Keratinocyte (primary cell): Measurements from ENCODE around the gene SPTBN1. TPM values are rescaled to one million over a fixed set of nuclear protein-coding genes. Genes with fewer than 3 reads are reported as not detected.

Experiments used
- DNase-seq: peaks from one replicate; pipeline ENCODE4 v3.0.0-alpha.2; 2011; ENCODE audit warnings: low read depth, missing footprints, low spot score
- FAIRE-seq: peaks from 2 replicates; lab custom pipeline; 2011; peaks lifted over from hg19 to GRCh38; lab: Jason Lieb, UNC
- H2AFZ ChIP-seq: 2 replicates; pipeline ENCODE4 v1.6.0; 2012; ENCODE audit warnings: low read length, control low read depth, inconsistent platforms; ENCODE audit not compliant: control insufficient read depth
- H3K27ac ChIP-seq: 2 replicates; pipeline ENCODE4 v1.5.1; 2011; ENCODE audit warnings: low read length; ENCODE audit not compliant: control insufficient read depth, insufficient read depth
- H3K27me3 ChIP-seq: 3 replicates; pipeline ENCODE4 v1.6.0; 2011; ENCODE audit warnings: low read length; ENCODE audit not compliant: control insufficient read depth, insufficient read depth; ENCODE audit errors: extremely low read depth
- H3K36me3 ChIP-seq, 2 experiments: 2 replicates in 1 of 2; 3 replicates in 1 of 2; pipeline ENCODE4 v1.5.1; 2011; ENCODE audit warnings: low read length in 2 of 2, mild to moderate bottlenecking in 1 of 2; ENCODE audit not compliant: control insufficient read depth in 2 of 2, insufficient read depth in 2 of 2; ENCODE audit errors: extremely low read depth in 1 of 2
- H3K4me1 ChIP-seq: 3 replicates; pipeline ENCODE4 v1.5.1; 2011; ENCODE audit warnings: low read length; ENCODE audit not compliant: control insufficient read depth, insufficient read depth; ENCODE audit errors: extremely low read depth
- H3K4me2 ChIP-seq: 3 replicates; pipeline ENCODE4 v1.6.0; 2011; ENCODE audit warnings: low read depth, low read length; ENCODE audit not compliant: control insufficient read depth, insufficient read depth; ENCODE audit errors: extremely low read depth
- H3K4me3 ChIP-seq, 3 experiments: fragments of 200-600 bp in 1 of 3; sonication (generic) in 1 of 3; 2 replicates in 2 of 3; 3 replicates in 1 of 3; pipeline ENCODE4 v1.5.1; 2011 to 2016; ENCODE audit warnings: low read length in 3 of 3, mild to moderate bottlenecking in 3 of 3, control low read depth in 2 of 3, inconsistent platforms in 1 of 3, low read depth in 1 of 3, mixed read lengths in 1 of 3, mixed run types in 1 of 3, moderate library complexity in 1 of 3; ENCODE audit not compliant: control insufficient read depth in 2 of 3, insufficient read depth in 2 of 3; ENCODE audit errors: extremely low read depth in 1 of 3
- H3K79me2 ChIP-seq: 2 replicates; pipeline ENCODE4 v1.6.0; 2012; ENCODE audit warnings: low read length; ENCODE audit not compliant: control insufficient read depth, insufficient read depth
- H3K9ac ChIP-seq: 3 replicates; pipeline ENCODE4 v1.6.0; 2011; ENCODE audit warnings: low read length; ENCODE audit not compliant: control insufficient read depth, insufficient read depth; ENCODE audit errors: extremely low read depth
- H3K9me1 ChIP-seq: 3 replicates; pipeline ENCODE4 v1.6.0; 2011; ENCODE audit warnings: low read length; ENCODE audit not compliant: control insufficient read depth, insufficient read depth; ENCODE audit errors: extremely low read depth
- H3K9me3 ChIP-seq: 2 replicates; pipeline ENCODE4 v1.5.1; 2012; ENCODE audit warnings: low read depth, low read length; ENCODE audit not compliant: control insufficient read depth
- H4K20me1 ChIP-seq: 3 replicates; pipeline ENCODE4 v1.6.0; 2011; ENCODE audit warnings: low read length; ENCODE audit not compliant: control insufficient read depth, insufficient read depth; ENCODE audit errors: extremely low read depth
- EZH2 ChIP-seq: IDR thresholded peaks from one replicate; pipeline ENCODE4 v1.6.1; 2012; ENCODE audit warnings: inconsistent platforms, mild to moderate bottlenecking, low read length, moderate library complexity
- dilution Hi-C: fragments of 300-500 bp; cut with MboI; formaldehyde crosslinking; loops from one replicate; pipeline ENCODE4 v1.7.0; 2020; ENCODE audit warnings: low sequenced_read_pairs; ENCODE audit not compliant: extremely low pct_ligation_motif_present
- polyA plus RNA-seq, 5 experiments: library from polyadenylated mRNA; depleted of rRNA in 3 of 5; stranded (reverse) in 3 of 5; stranded (forward) in 1 of 5; unstranded in 1 of 5; fragments of >200 nt; gene quantifications; 1 replicate in 1 of 5; 2 replicates in 3 of 5; 3 replicates in 1 of 5; pipeline versions ENCODE4 v1.2.1 to v1.2.3, GENCODE V29; 2011 to 2012; ENCODE audit warnings: missing spikeins in 2 of 5, low read depth in 1 of 5, low replicate concordance in 1 of 5
- TF ChIP-seq, protein P1 (sequence below), 3 experiments: IDR thresholded peaks in 1 of 3; conservative IDR thresholded peaks in 1 of 3; optimal IDR thresholded peaks in 1 of 3; 2 replicates in 2 of 3; 3 replicates in 1 of 3; pipeline versions ENCODE3 to v1.5.1; 2011; ENCODE audit warnings: low read length in 3 of 3, mild to moderate bottlenecking in 3 of 3, moderate library complexity in 2 of 3, control low read depth in 1 of 3, inconsistent platforms in 1 of 3; ENCODE audit not compliant: insufficient read depth in 2 of 3; ENCODE audit errors: extremely low read depth in 1 of 3

SPTBN1 gene
- polyA plus RNA-seq, 1 donor (not counting 4 experiments of a cell fraction or from before 2014, with no cell fraction given), result 40.0 TPM

DNA sequence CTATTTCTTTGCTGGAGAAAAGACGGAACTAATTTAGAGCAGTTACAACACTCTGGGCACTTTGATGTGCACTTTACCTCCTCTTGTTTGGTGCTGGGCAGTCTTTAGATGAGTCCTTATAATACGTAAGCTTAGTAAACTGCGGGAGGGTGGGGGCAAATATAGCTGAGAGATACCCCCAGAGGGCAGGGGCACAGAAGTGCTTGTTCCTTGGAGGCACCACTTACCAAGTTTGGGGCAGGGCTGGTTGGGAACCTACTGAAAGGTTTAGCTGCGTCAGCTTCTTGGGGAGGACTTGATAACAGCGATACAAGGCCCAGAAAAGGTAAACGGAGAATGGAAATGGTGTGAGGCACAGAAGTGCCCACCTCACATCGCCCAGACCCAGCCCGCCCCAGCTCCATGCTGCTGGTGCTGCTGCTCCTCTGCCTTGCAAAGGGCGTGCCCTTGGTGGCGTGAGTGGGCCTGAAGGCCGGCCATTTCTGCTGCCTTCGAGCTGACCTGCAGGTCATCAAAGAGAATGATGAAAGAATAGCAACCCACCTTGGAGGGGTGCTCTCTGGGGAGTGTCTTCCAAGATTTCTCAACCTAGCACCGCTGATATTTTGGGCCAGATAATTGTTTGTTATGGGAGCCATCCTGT is 139.2 kb downstream of the SPTBN1 start:
- H3K4me1 ChIP-seq, result peaks cover 26% of the 10 kb centered on the region
- H3K4me2 ChIP-seq, result no peak overlapping the region
- no peak overlapping the region for H3K4me3 ChIP-seq
- H3K9ac ChIP-seq, result no peak overlapping the region
- FAIRE-seq (no peak), DNase-seq (no peak)
- H3K9me1 ChIP-seq, result no peaks in the 10 kb centered on the region
- no peak overlapping the region for H3K27ac ChIP-seq
- dilution Hi-C loops, result no loop called here
- TF ChIP-seq, protein P1, sequence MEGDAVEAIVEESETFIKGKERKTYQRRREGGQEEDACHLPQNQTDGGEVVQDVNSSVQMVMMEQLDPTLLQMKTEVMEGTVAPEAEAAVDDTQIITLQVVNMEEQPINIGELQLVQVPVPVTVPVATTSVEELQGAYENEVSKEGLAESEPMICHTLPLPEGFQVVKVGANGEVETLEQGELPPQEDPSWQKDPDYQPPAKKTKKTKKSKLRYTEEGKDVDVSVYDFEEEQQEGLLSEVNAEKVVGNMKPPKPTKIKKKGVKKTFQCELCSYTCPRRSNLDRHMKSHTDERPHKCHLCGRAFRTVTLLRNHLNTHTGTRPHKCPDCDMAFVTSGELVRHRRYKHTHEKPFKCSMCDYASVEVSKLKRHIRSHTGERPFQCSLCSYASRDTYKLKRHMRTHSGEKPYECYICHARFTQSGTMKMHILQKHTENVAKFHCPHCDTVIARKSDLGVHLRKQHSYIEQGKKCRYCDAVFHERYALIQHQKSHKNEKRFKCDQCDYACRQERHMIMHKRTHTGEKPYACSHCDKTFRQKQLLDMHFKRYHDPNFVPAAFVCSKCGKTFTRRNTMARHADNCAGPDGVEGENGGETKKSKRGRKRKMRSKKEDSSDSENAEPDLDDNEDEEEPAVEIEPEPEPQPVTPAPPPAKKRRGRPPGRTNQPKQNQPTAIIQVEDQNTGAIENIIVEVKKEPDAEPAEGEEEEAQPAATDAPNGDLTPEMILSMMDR (optimal IDR thresholded peaks at IDR 0.05 in 1 of 3, IDR thresholded peaks at IDR 0.05 in 1 of 3, conservative IDR thresholded peaks at IDR 0.05 in 1 of 3; ENCODE audit: extremely low read depth in 1 of 3, insufficient read depth in 2 of 3, low read length in 3 of 3), result no peak
- no peak for TF ChIP-seq EZH2
- no peak overlapping the region for H2AFZ ChIP-seq
- no peaks in the 10 kb centered on the region for H4K20me1 ChIP-seq
- peaks cover 70% of the 10 kb centered on the region for H3K79me2 ChIP-seq
- H3K9me3 ChIP-seq, result no peaks in the 10 kb centered on the region
- no peaks in the 10 kb centered on the region for H3K27me3 ChIP-seq
- H3K36me3 ChIP-seq, result peaks cover 4 to 7% of the 10 kb centered on the region in 2 experiments

DNA sequence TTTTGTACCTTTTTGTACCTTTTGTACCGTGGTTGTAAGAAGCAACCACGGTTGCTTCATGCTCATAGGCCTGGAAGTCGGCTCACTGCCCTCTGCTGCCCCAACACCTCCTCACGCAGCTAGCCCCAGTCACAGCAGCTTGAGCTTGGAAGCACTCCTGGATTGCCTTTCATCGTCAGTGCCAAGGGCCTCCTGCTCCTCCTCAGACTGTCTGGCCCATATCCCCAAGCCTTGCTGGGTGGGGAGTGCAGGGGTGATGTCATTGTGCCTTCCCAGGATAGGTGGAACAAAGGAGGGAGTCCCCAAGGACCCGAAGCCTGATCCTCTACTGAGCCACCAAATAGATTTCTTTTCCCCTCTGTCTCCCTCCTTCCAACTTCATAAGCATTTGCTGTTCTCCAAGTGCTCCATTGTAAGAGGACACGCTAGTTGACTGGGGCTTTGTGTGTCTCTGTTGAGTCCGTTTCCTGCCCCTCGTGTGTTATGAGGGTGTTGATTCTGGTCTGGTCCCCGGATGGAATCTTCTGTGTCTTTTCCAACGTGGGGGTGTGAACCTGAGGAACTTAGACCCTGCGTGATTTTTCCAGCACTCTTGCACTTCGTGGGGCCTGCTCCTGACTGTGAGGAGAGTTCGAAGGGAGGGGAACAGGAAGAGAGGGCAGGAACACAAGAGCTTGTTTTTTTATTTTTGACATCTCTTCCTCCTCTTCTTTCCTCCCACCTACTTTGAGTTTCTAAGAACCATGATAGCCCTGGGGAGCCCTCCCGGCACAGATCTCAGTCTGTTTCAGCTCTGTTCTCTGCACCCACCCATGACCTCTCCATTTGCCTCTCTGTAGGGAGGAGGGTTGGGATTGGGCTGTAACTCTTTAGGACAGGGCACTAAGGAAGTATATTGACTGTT is 140.1 kb downstream of the SPTBN1 start:
- no peak for TF ChIP-seq EZH2
- TF ChIP-seq, protein P1 (optimal IDR thresholded peaks at IDR 0.05 in 1 of 3, IDR thresholded peaks at IDR 0.05 in 1 of 3, conservative IDR thresholded peaks at IDR 0.05 in 1 of 3; ENCODE audit: extremely low read depth in 1 of 3, insufficient read depth in 2 of 3, low read length in 3 of 3), result no peak
- dilution Hi-C loops, result no loop called here
- Histone ChIP-seq H3K9me1 (peaks cover 2% of the 10 kb centered on the region), H3K4me1 (peaks cover 26% of the 10 kb centered on the region), H3K9me3 (no peaks in the 10 kb centered on the region), H3K27ac (no peak overlapping the region), H3K36me3 (peaks cover 7 to 8% of the 10 kb centered on the region in 2 experiments), H3K27me3 (no peaks in the 10 kb centered on the region), H2AFZ (no peak overlapping the region), H3K4me3 (no peak overlapping the region), H3K4me2 (no peak overlapping the region), H3K9ac (no peak overlapping the region), H3K79me2 (peaks cover 70% of the 10 kb centered on the region), H4K20me1 (no peaks in the 10 kb centered on the region)
- no peak for DNase-seq
- no peak for FAIRE-seq
